WTC11 (cell line): ENCODE results near the gene KCNC4. TPM values are rescaled to one million over a fixed set of nuclear protein-coding genes. Genes with fewer than 3 reads are reported as not detected.
A peak's percentile ranks its signal among the peaks of the same experiment; 100 is the strongest.

ENCODE experiments used
- ATAC-seq: fragments of 200-7000 bp; cut with Tn5 transposase; 2 replicates; pipeline ENCODE4 v1.10.0; 2021; ENCODE audit warnings: mild to moderate bottlenecking, moderate library complexity
- CTCF ChIA-PET: fragments of 300-600 bp; sonication (Branson Sonifier 250); formaldehyde crosslinking; loops from one replicate; lab custom pipeline; 2021; ENCODE audit warnings: antibody characterized with exemption; lab: Charles Lee
- POLR2A ChIA-PET: fragments of 350-600 bp; sonication (Branson Sonifier 250); formaldehyde crosslinking; loops from one replicate; lab custom pipeline; 2021; ENCODE audit warnings: antibody characterized with exemption; lab: Charles Lee
- DNase-seq: peaks from one replicate; pipeline ENCODE4 v3.0.0; 2021; ENCODE audit warnings: low spot score
- H3K27ac Mint-ChIP-seq: 2 replicates; pipeline ENCODE4 v1.8.0; 2021; ENCODE audit warnings: mixed read lengths
- H3K27me3 Mint-ChIP-seq: 2 replicates; pipeline ENCODE4 v1.8.0; 2021; ENCODE audit warnings: low read depth, mild to moderate bottlenecking, moderate library complexity, mixed read lengths
- H3K36me3 Mint-ChIP-seq: 2 replicates; pipeline ENCODE4 v1.8.0; 2021; ENCODE audit warnings: mixed read lengths
- H3K4me1 Mint-ChIP-seq: 2 replicates; pipeline ENCODE4 v1.8.0; 2022; ENCODE audit warnings: mixed read lengths
- H3K4me3 Mint-ChIP-seq: 2 replicates; pipeline ENCODE4 v1.8.0; 2021; ENCODE audit warnings: mild to moderate bottlenecking, moderate library complexity, mixed read lengths
- H3K9me3 Mint-ChIP-seq: 2 replicates; pipeline ENCODE4 v1.8.0; 2021; ENCODE audit warnings: mixed read lengths
- AFF4 ChIP-seq: sonication (generic); formaldehyde crosslinking; IDR thresholded peaks from 2 replicates; pipeline ENCODE4 v1.8.1; 2023; ENCODE audit warnings: mild to moderate bottlenecking, missing genetic modification reagents, borderline replicate concordance
- CBFB ChIP-seq: sonication (generic); formaldehyde crosslinking; IDR thresholded peaks from 2 replicates; pipeline ENCODE4 v1.8.1; 2022; ENCODE audit warnings: mild to moderate bottlenecking, low read depth, missing genetic modification reagents
- CREB1 ChIP-seq: sonication (generic); formaldehyde crosslinking; IDR thresholded peaks from 2 replicates; pipeline ENCODE4 v1.8.0; 2023; ENCODE audit warnings: mild to moderate bottlenecking, missing genetic modification reagents
- CTCF ChIP-seq: fragments of 200-600 bp; IDR thresholded peaks from 2 replicates; pipeline ENCODE4 v1.8.0; 2022; ENCODE audit warnings: antibody characterized with exemption
- ETV6 ChIP-seq: sonication (generic); formaldehyde crosslinking; IDR thresholded peaks from 2 replicates; pipeline ENCODE4 v1.8.1; 2022; ENCODE audit warnings: mild to moderate bottlenecking, missing genetic modification reagents
- FOXJ3 ChIP-seq: sonication (generic); formaldehyde crosslinking; IDR thresholded peaks from 2 replicates; pipeline ENCODE4 v1.9.0; 2021; ENCODE audit warnings: missing genetic modification reagents, mild to moderate bottlenecking, borderline replicate concordance
- FOXP1 ChIP-seq: sonication (generic); formaldehyde crosslinking; IDR thresholded peaks from 2 replicates; pipeline ENCODE4 v1.8.0; 2022; ENCODE audit warnings: missing genetic modification reagents, mild to moderate bottlenecking, moderate library complexity, borderline replicate concordance
- IRF1 ChIP-seq: sonication (generic); formaldehyde crosslinking; IDR thresholded peaks from 2 replicates; pipeline ENCODE4 v1.8.0; 2023; ENCODE audit warnings: missing genetic modification reagents
- MXD4 ChIP-seq: fragments of 250-450 bp; sonication (Bioruptor Pico); IDR thresholded peaks from 2 replicates; pipeline ENCODE4 v1.8.0; 2021; ENCODE audit warnings: mild to moderate bottlenecking, moderate library complexity, borderline replicate concordance
- RORB ChIP-seq: fragments of 250-450 bp; sonication (Bioruptor Pico); IDR thresholded peaks from 2 replicates; pipeline ENCODE4 v1.9.0; 2021; ENCODE audit warnings: mild to moderate bottlenecking
- TP53 ChIP-seq: sonication (generic); formaldehyde crosslinking; IDR thresholded peaks from 2 replicates; pipeline ENCODE4 v1.8.1; 2023; ENCODE audit warnings: mild to moderate bottlenecking, missing genetic modification reagents
- ZBTB21 ChIP-seq: sonication (generic); formaldehyde crosslinking; IDR thresholded peaks from 2 replicates; pipeline ENCODE4 v1.8.1; 2023; ENCODE audit warnings: mild to moderate bottlenecking, missing genetic modification reagents, borderline replicate concordance
- ZBTB43 ChIP-seq: sonication (generic); formaldehyde crosslinking; IDR thresholded peaks from 2 replicates; pipeline ENCODE4 v1.8.1; 2023; ENCODE audit warnings: mild to moderate bottlenecking, missing genetic modification reagents
- ZMAT4 ChIP-seq: fragments of 250-450 bp; sonication (Bioruptor Pico); IDR thresholded peaks from 2 replicates; pipeline ENCODE4 v1.9.0; 2021; ENCODE audit warnings: mild to moderate bottlenecking
- ZNF281 ChIP-seq: sonication (generic); formaldehyde crosslinking; IDR thresholded peaks from 2 replicates; pipeline ENCODE4 v1.8.0; 2023; ENCODE audit warnings: mild to moderate bottlenecking, missing genetic modification reagents
- ZNF416 ChIP-seq: fragments of 250-450 bp; sonication (Bioruptor Pico); IDR thresholded peaks from 2 replicates; pipeline ENCODE4 v1.9.0; 2021; ENCODE audit warnings: mild to moderate bottlenecking, inconsistent platforms
- ZNF423 ChIP-seq: fragments of 250-450 bp; sonication (Bioruptor Pico); IDR thresholded peaks from 2 replicates; pipeline ENCODE4 v2.1.2; 2022; ENCODE audit warnings: mild to moderate bottlenecking, moderate library complexity
- total RNA-seq: library from RNA; stranded (reverse); gene quantifications from 3 replicates; pipeline ENCODE4 v1.2.3, GENCODE V29; 2021

KCNC4 gene
- total RNA-seq, 1 experiment from 2014 or later = 19.9 TPM

- Mint-ChIP-seq H3K4me3 (no peak overlapping the region), H3K27me3 (peaks cover 16% of the 10 kb centered on the region), H3K27ac (0 out of 2 replicates have a peak overlapping the region, but pooled peaks have one; percentile 75), H3K36me3 (no peaks in the 10 kb centered on the region), H3K9me3 (no peaks in the 10 kb centered on the region), H3K4me1 (peaks cover 23% of the 10 kb centered on the region)
- no peak for TF ChIP-seq RORB (CRISPR knock-in tag)
- no peak for TF ChIP-seq CREB1 (CRISPR knock-in tag)
- DNase-seq (no peak), ATAC-seq (no peak)
- POLR2A ChIA-PET = no interaction called here
- CTCF ChIA-PET = interaction anchor here (1.7 to 11.5 kb wide), 3 partner anchors 18 to 281 kb away, joined by 4 to 759 read pairs (median 6); no protein-coding TSS in a partner anchor
Observed at GRCh38 chr1:110214454-110215404, 4.6 kb downstream of the KCNC4 start.

GRCh38 chr1:110215621-110216515, 5.8 kb downstream of the KCNC4 start:
- DNase-seq (no peak), ATAC-seq (no peak)
- Mint-ChIP-seq H3K27ac (no peak overlapping the region), H3K4me1 (peaks cover 22% of the 10 kb centered on the region), H3K36me3 (no peaks in the 10 kb centered on the region), H3K4me3 (no peak overlapping the region), H3K27me3 (peaks cover 16% of the 10 kb centered on the region), H3K9me3 (no peaks in the 10 kb centered on the region)
- ChIA-PET POLR2A (no interaction called here), CTCF (interaction anchor here (0.6 to 11.5 kb wide), 3 partner anchors 19 to 95 kb away, joined by 4 to 759 read pairs (median 6); no protein-coding TSS in a partner anchor)
- no peak for TF ChIP-seq TP53 (CRISPR knock-in tag)
- no peak for TF ChIP-seq IRF1 (CRISPR knock-in tag)
- no peak for TF ChIP-seq ZNF281 (CRISPR knock-in tag)
- no peak for TF ChIP-seq ZBTB21 (CRISPR knock-in tag)
- TF ChIP-seq ZNF423 = no peak
- no peak for TF ChIP-seq ETV6

GRCh38 chr1:110216844-110217444, 6.8 kb downstream of the KCNC4 start:
- CTCF ChIA-PET = interaction anchor here (1.1 to 11.5 kb wide), 2 partner anchors 9 to 94 kb away, joined by 5 to 759 read pairs; no protein-coding TSS in a partner anchor
- Mint-ChIP-seq H3K36me3 (no peaks in the 10 kb centered on the region), H3K4me1 (peaks cover 23% of the 10 kb centered on the region), H3K27me3 (peaks cover 7% of the 10 kb centered on the region), H3K27ac (no peak overlapping the region), H3K4me3 (no peak overlapping the region), H3K9me3 (no peaks in the 10 kb centered on the region)
- POLR2A ChIA-PET = no interaction called here
- DNase-seq (no peak), ATAC-seq (no peak)
- no peak for TF ChIP-seq CTCF
- no peak for TF ChIP-seq AFF4 (CRISPR knock-in tag)
- no peak for TF ChIP-seq CBFB
- TF ChIP-seq ZNF416 (CRISPR knock-in tag) = no peak
- no peak for TF ChIP-seq FOXJ3 (CRISPR knock-in tag)
- TF ChIP-seq FOXP1 (CRISPR knock-in tag) = no peak
- no peak for TF ChIP-seq ZNF423
- no peak for TF ChIP-seq ZMAT4
- TF ChIP-seq ZBTB43 (CRISPR knock-in tag) = no peak
- TF ChIP-seq MXD4 (CRISPR knock-in tag) = no peak
